HG03196 (cell line): ENCODE measurements around the gene FHIT.

ENCODE experiments used
- ATAC-seq: cut with Tn5 transposase; IDR thresholded peaks from one replicate; pipeline ENCODE4 v1.9.1; 2021; ENCODE audit not compliant: unreplicated experiment

The FHIT gene

GRCh38 chr3:61251174-61251972 lies at the start of gene FHIT:
Gene FHIT, minus strand, starts transcription at chr3:61251452.
- ATAC-seq, result peak; percentile 91

GRCh38 chr3:61300786-61301185 lies 49.5 kb upstream of the FHIT start:
- ATAC-seq, result no peak

GRCh38 chr3:61300006-61300380 lies 48.7 kb upstream of the FHIT start:
- no peak for ATAC-seq

GRCh38 chr3:61299343-61300005 lies 48.2 kb upstream of the FHIT start:
- no peak for ATAC-seq

- ATAC-seq, result no peak
Measured at GRCh38 chr3:61297821-61298220, 46.6 kb upstream of the FHIT start.

GRCh38 chr3:61288446-61288845 lies 37.2 kb upstream of the FHIT start:
- ATAC-seq, result no peak

GRCh38 chr3:61283876-61284275 lies 32.6 kb upstream of the FHIT start:
- ATAC-seq, result no peak

GRCh38 chr3:61278713-61279112 lies 27.5 kb upstream of the FHIT start:
- ATAC-seq, result no peak

- ATAC-seq, result no peak
Measured at GRCh38 chr3:61277411-61277810, 26.2 kb upstream of the FHIT start.

GRCh38 chr3:61269435-61269834 lies 18.2 kb upstream of the FHIT start:
- ATAC-seq, result no peak

GRCh38 chr3:61268644-61269043 lies 17.4 kb upstream of the FHIT start:
- no peak for ATAC-seq

- ATAC-seq, result no peak
Measured at GRCh38 chr3:61264281-61264680, 13.0 kb upstream of the FHIT start.

GRCh38 chr3:61257148-61257547 lies 5.9 kb upstream of the FHIT start:
- ATAC-seq, result no peak

- ATAC-seq, result no peak
Measured at GRCh38 chr3:61253756-61254155, 2.5 kb upstream of the FHIT start.

- ATAC-seq, result no peak
Measured at GRCh38 chr3:61252836-61253235, 1.6 kb upstream of the FHIT start.

- no peak for ATAC-seq
Measured at GRCh38 chr3:61250784-61251173, 473 bp downstream of the FHIT start.

- ATAC-seq, result no peak
Measured at GRCh38 chr3:61248496-61248895, 2.8 kb downstream of the FHIT start.

- no peak for ATAC-seq
Measured at GRCh38 chr3:61247191-61247590, 4.1 kb downstream of the FHIT start.

- no peak for ATAC-seq
Measured at GRCh38 chr3:61239871-61240270, 11.4 kb downstream of the FHIT start.

- ATAC-seq, result no peak
Measured at GRCh38 chr3:61237858-61238257, 13.4 kb downstream of the FHIT start.

- ATAC-seq, result peak; percentile 85
Measured at GRCh38 chr3:61236556-61236955, 14.7 kb downstream of the FHIT start.

- peak; percentile 50 for ATAC-seq
Measured at GRCh38 chr3:61233746-61234145, 17.5 kb downstream of the FHIT start.

- ATAC-seq, result no peak
Measured at GRCh38 chr3:61231693-61232092, 19.6 kb downstream of the FHIT start.
